H9 (cell line): ENCODE measurements around the gene SEC23B. TPM values are rescaled to one million over a fixed set of nuclear protein-coding genes. Genes with fewer than 3 reads are reported as not detected.

Experiments
- DNase-seq: peaks from one replicate; pipeline ENCODE4 v3.0.0-alpha.2; 2017
- H2AFZ ChIP-seq: one replicate; pipeline ENCODE4 v1.6.1; 2013; ENCODE audit warnings: mild to moderate bottlenecking, low read length, control low read depth, moderate library complexity
- H2AK5ac ChIP-seq: 2 replicates; pipeline ENCODE4 v1.6.1; 2013; ENCODE audit warnings: low read length, control low read depth, mixed read lengths; ENCODE audit not compliant: insufficient read length
- H2BK120ac ChIP-seq: one replicate; pipeline ENCODE4 v1.6.1; 2013; ENCODE audit warnings: low read depth, mild to moderate bottlenecking, low read length, control low read depth, inconsistent platforms; ENCODE audit not compliant: poor library complexity, severe bottlenecking
- H2BK12ac ChIP-seq: 2 replicates; pipeline ENCODE4 v1.6.1; 2013; ENCODE audit warnings: low read length, control low read depth, mixed read lengths, low read depth; ENCODE audit not compliant: insufficient read length
- H2BK15ac ChIP-seq: 2 replicates; pipeline ENCODE4 v1.6.1; 2013; ENCODE audit warnings: low read depth, low read length, control low read depth
- H2BK20ac ChIP-seq: one replicate; pipeline ENCODE4 v1.6.1; 2013; ENCODE audit warnings: low read depth, mild to moderate bottlenecking, low read length, control low read depth, inconsistent platforms; ENCODE audit not compliant: poor library complexity, severe bottlenecking
- H2BK5ac ChIP-seq: 2 replicates; pipeline ENCODE4 v1.6.1; 2013; ENCODE audit warnings: low read length, control low read depth, mixed read lengths; ENCODE audit not compliant: insufficient read length
- H3K14ac ChIP-seq: 2 replicates; pipeline ENCODE4 v1.6.1; 2013; ENCODE audit warnings: low read length, control low read depth; ENCODE audit not compliant: insufficient read depth
- H3K18ac ChIP-seq: 2 replicates; pipeline ENCODE4 v1.6.1; 2013; ENCODE audit warnings: low read depth, mild to moderate bottlenecking, mixed read lengths, low read length, control low read depth; ENCODE audit not compliant: insufficient read length
- H3K23ac ChIP-seq: 2 replicates; pipeline ENCODE4 v1.6.1; 2013; ENCODE audit warnings: low read length, control low read depth, mixed read lengths, low read depth; ENCODE audit not compliant: insufficient read length
- H3K23me2 ChIP-seq: 2 replicates; pipeline ENCODE4 v1.6.1; 2013; ENCODE audit warnings: low read depth, mild to moderate bottlenecking, mixed read lengths, low read length, control low read depth; ENCODE audit not compliant: insufficient read length, poor library complexity, severe bottlenecking
- H3K27ac ChIP-seq: 2 replicates; pipeline ENCODE4 v1.5.1; 2013; ENCODE audit warnings: low read length, control low read depth, mixed read lengths, low read depth; ENCODE audit not compliant: insufficient read length
- H3K27me3 ChIP-seq: 2 replicates; pipeline ENCODE4 v1.6.1; 2013; ENCODE audit warnings: low read length, control low read depth, inconsistent platforms; ENCODE audit not compliant: insufficient read depth
- H3K4ac ChIP-seq: 2 replicates; pipeline ENCODE4 v1.6.1; 2013; ENCODE audit warnings: low read depth, mild to moderate bottlenecking, control low read depth, inconsistent platforms, low read length, moderate library complexity
- H3K4me1 ChIP-seq: 2 replicates; pipeline ENCODE4 v1.6.1; 2013; ENCODE audit warnings: low read length, control low read depth, inconsistent platforms; ENCODE audit not compliant: insufficient read depth
- H3K4me2 ChIP-seq: 2 replicates; pipeline ENCODE4 v1.6.1; 2013; ENCODE audit warnings: low read length, control low read depth, mixed read lengths; ENCODE audit not compliant: insufficient read length, insufficient read depth
- H3K56ac ChIP-seq: 2 replicates; pipeline ENCODE4 v1.6.1; 2013; ENCODE audit warnings: low read depth, mild to moderate bottlenecking, mixed read lengths, low read length, control low read depth; ENCODE audit not compliant: insufficient read length
- H3K79me1 ChIP-seq: 2 replicates; pipeline ENCODE4 v1.6.1; 2013; ENCODE audit warnings: low read depth, mild to moderate bottlenecking, moderate library complexity, low read length, control low read depth, inconsistent platforms; ENCODE audit not compliant: insufficient read depth, poor library complexity, severe bottlenecking
- H3K79me2 ChIP-seq: 2 replicates; pipeline ENCODE4 v1.6.1; 2013; ENCODE audit warnings: low read length, control low read depth, inconsistent platforms; ENCODE audit not compliant: insufficient read depth
- H3K9ac ChIP-seq: 2 replicates; pipeline ENCODE4 v1.6.1; 2013; ENCODE audit warnings: low read length, control low read depth, mixed read lengths; ENCODE audit not compliant: insufficient read length; ENCODE audit errors: extremely low read depth
- H3K9me3 ChIP-seq: one replicate; pipeline ENCODE4 v1.6.1; 2013; ENCODE audit warnings: low read depth, low read length, inconsistent platforms; ENCODE audit not compliant: control insufficient read depth
- H3T11ph ChIP-seq: one replicate; pipeline ENCODE4 v1.6.1; 2013; ENCODE audit warnings: mild to moderate bottlenecking, low read length, control low read depth, inconsistent platforms
- H4K20me1 ChIP-seq: one replicate; pipeline ENCODE4 v1.6.1; 2013; ENCODE audit not compliant: control insufficient read depth, insufficient read length, insufficient read depth
- H4K5ac ChIP-seq: 2 replicates; pipeline ENCODE4 v1.6.1; 2013; ENCODE audit warnings: low read depth, mild to moderate bottlenecking, mixed read lengths, low read length, control low read depth; ENCODE audit not compliant: insufficient read length
- H4K8ac ChIP-seq: replicated peaks from 2 replicates; pipeline ENCODE4 v1.6.1; 2013; ENCODE audit warnings: low read length, control low read depth, mixed read lengths, low read depth; ENCODE audit not compliant: insufficient read length
- H4K91ac ChIP-seq: 2 replicates; pipeline ENCODE4 v1.6.1; 2013; ENCODE audit warnings: low read depth, mild to moderate bottlenecking, moderate library complexity, mixed read lengths, low read length, control low read depth; ENCODE audit not compliant: insufficient read length
- H3K27ac Mint-ChIP-seq, 3 experiments: 2 replicates in 2 of 3; 3 replicates in 1 of 3; pipeline ENCODE4 v1.8.0; 2020 to 2021; ENCODE audit warnings: mixed read lengths in 3 of 3, mild to moderate bottlenecking in 1 of 3, moderate library complexity in 1 of 3
- H3K27me3 Mint-ChIP-seq: 2 replicates; pipeline ENCODE4 v1.8.0; 2021; ENCODE audit warnings: low read depth, mild to moderate bottlenecking, moderate library complexity, mixed read lengths
- H3K36me3 Mint-ChIP-seq, 3 experiments: 2 replicates in 2 of 3; 3 replicates in 1 of 3; pipeline ENCODE4 v1.8.0; 2020 to 2021; ENCODE audit warnings: low read depth in 3 of 3, mixed read lengths in 3 of 3; ENCODE audit not compliant: insufficient read depth in 1 of 3
- H3K4me1 Mint-ChIP-seq, 2 experiments: 2 replicates each; pipeline ENCODE4 v1.8.0; 2020; ENCODE audit warnings: mixed read lengths in 2 of 2
- H3K4me3 Mint-ChIP-seq, 2 experiments: 2 replicates in 1 of 2; 3 replicates in 1 of 2; pipeline ENCODE4 v1.8.0; 2020 to 2021; ENCODE audit warnings: mild to moderate bottlenecking in 2 of 2, mixed read lengths in 2 of 2, moderate library complexity in 1 of 2
- H3K9me3 Mint-ChIP-seq, 2 experiments: 2 replicates in 1 of 2; 3 replicates in 1 of 2; pipeline ENCODE4 v1.8.0; 2020; ENCODE audit warnings: mild to moderate bottlenecking in 2 of 2, mixed read lengths in 2 of 2, moderate library complexity in 1 of 2
- CTCF ChIP-seq: fragments of 200-600 bp; sonication (generic); conservative IDR thresholded peaks from 3 replicates; pipeline ENCODE4 v1.8.0; 2021; ENCODE audit warnings: antibody characterized with exemption, mild to moderate bottlenecking
- WGBS: extraction: QIAGEN DNeasy Blood & Tissue Kit; methylation state at CpG from one replicate; pipeline ENCODE4 v1.1.7; 2013; ENCODE audit warnings: missing lambda C conversion rate, low lambda C conversion rate, mixed read lengths; ENCODE audit not compliant: insufficient read length; ENCODE audit errors: extremely low coverage; 5-methylcytosine and 5-hydroxymethylcytosine counted together
- total RNA-seq: library from RNA; stranded (reverse); gene quantifications from 2 replicates; pipeline ENCODE4 v1.2.1, GENCODE V29; 2021

SEC23B gene
- total RNA-seq, 1 experiment from 2014 or later, result 65.9 TPM

GRCh38 chr20:18533978-18534644 is 26.4 kb downstream of the SEC23B start:
- H4K5ac ChIP-seq, result no peak overlapping the region
- no peak overlapping the region for H3K18ac ChIP-seq
- Mint-ChIP-seq H3K4me3 (no peak overlapping the region), H3K27ac (no peak overlapping the region), H3K9me3 (0 out of 5 replicates have a peak, but pooled peaks cover 0 to 2% of the 10 kb centered on the region in 2 experiments), H3K27me3 (no peaks in the 10 kb centered on the region), H3K36me3 (peaks cover 45 to 84% (median 75%) of the 10 kb centered on the region in 3 experiments), H3K4me1 (no peaks in the 10 kb centered on the region)
- H2BK120ac ChIP-seq, result no peak overlapping the region
- no peak overlapping the region for H3K23ac ChIP-seq
- no CpG with 5 or more reads among the region's 6 CpGs for WGBS
- H4K8ac ChIP-seq, result no peak overlapping the region
- no peak overlapping the region for H2BK20ac ChIP-seq
- H3K56ac ChIP-seq, result no peak overlapping the region
- no peak overlapping the region for H2AFZ ChIP-seq
- no peaks in the 10 kb centered on the region for H3K27me3 ChIP-seq
- H3K4me2 ChIP-seq, result no peak overlapping the region
- H4K20me1 ChIP-seq, result no peaks in the 10 kb centered on the region
- no peak overlapping the region for H3T11ph ChIP-seq
- no peak for TF ChIP-seq CTCF
- H3K23me2 ChIP-seq, result no peaks in the 10 kb centered on the region
- DNase-seq, result no peak
- H3K4ac ChIP-seq, result no peak overlapping the region
- no peak overlapping the region for H3K9ac ChIP-seq
- H2AK5ac ChIP-seq, result no peak overlapping the region
- H3K4me1 ChIP-seq, result no peaks in the 10 kb centered on the region
- no peaks in the 10 kb centered on the region for H3K9me3 ChIP-seq
- H3K14ac ChIP-seq, result no peak overlapping the region
- H3K79me2 ChIP-seq, result no peaks in the 10 kb centered on the region
- H2BK5ac ChIP-seq, result no peak overlapping the region
- no peaks in the 10 kb centered on the region for H3K79me1 ChIP-seq
- no peak overlapping the region for H3K27ac ChIP-seq
- no peak overlapping the region for H2BK12ac ChIP-seq
- H4K91ac ChIP-seq, result no peak overlapping the region
- no peak overlapping the region for H2BK15ac ChIP-seq
